OCI-LY7 (cell line): ENCODE data around the gene PPP1R9A. TPM values are rescaled to one million over a fixed set of nuclear protein-coding genes. Genes with fewer than 3 reads are reported as not detected.

Experiments
- BruUV-seq: library from RNA; stranded (reverse); fragments of 400-500 nt; replicated peaks from 2 replicates; lab custom pipeline; 2021; lab: Mats Ljungman, UMichigan
- CTCF ChIA-PET: fragments of 300-600 bp; sonication (Branson Sonifier 250); formaldehyde crosslinking; loops from one replicate; lab custom pipeline; 2022; ENCODE audit warnings: antibody characterized with exemption; ENCODE audit not compliant: unreplicated experiment; lab: Charles Lee
- POLR2A ChIA-PET: fragments of 300-600 bp; sonication (Branson Sonifier 250); formaldehyde crosslinking; loops from one replicate; lab custom pipeline; 2022; ENCODE audit warnings: antibody characterized with exemption; lab: Charles Lee
- DNase-seq: peaks from one replicate; pipeline ENCODE4 v3.0.0-alpha.2; 2015; ENCODE audit warnings: low spot score
- H2AFZ ChIP-seq: fragments of 200-600 bp; sonication (generic), shearing (Covaris generic); 2 replicates; pipeline ENCODE4 v1.6.1; 2014; ENCODE audit warnings: mild to moderate bottlenecking, antibody characterized with exemption, low read length, moderate library complexity
- H3K27ac ChIP-seq: fragments of 200-600 bp; sonication (generic); 2 replicates; pipeline ENCODE4 v1.5.1; 2014; ENCODE audit warnings: mixed run types, low read depth, mild to moderate bottlenecking, moderate library complexity, low read length, inconsistent platforms; ENCODE audit not compliant: poor library complexity, severe bottlenecking
- H3K36me3 ChIP-seq: fragments of 200-600 bp; sonication (generic); 2 replicates; pipeline ENCODE4 v1.6.1; 2014; ENCODE audit warnings: mild to moderate bottlenecking, antibody characterized with exemption, low read length, moderate library complexity, mixed read lengths; ENCODE audit not compliant: insufficient read depth
- H3K4me1 ChIP-seq: fragments of 200-600 bp; sonication (generic); 2 replicates; pipeline ENCODE4 v1.5.1; 2014; ENCODE audit warnings: mild to moderate bottlenecking, low read length; ENCODE audit not compliant: insufficient read depth, poor library complexity, severe bottlenecking
- H3K4me2 ChIP-seq: fragments of 200-600 bp; sonication (generic); 2 replicates; pipeline ENCODE4 v1.6.1; 2014; ENCODE audit warnings: mild to moderate bottlenecking, low read length
- H3K4me3 ChIP-seq: fragments of 200-600 bp; sonication (generic); 2 replicates; pipeline ENCODE4 v1.5.1; 2014; ENCODE audit warnings: mild to moderate bottlenecking, low read depth, low read length; ENCODE audit not compliant: poor library complexity, severe bottlenecking
- H3K79me2 ChIP-seq: fragments of 200-600 bp; sonication (generic); 2 replicates; pipeline ENCODE4 v1.6.1; 2016; ENCODE audit warnings: low read depth, mild to moderate bottlenecking, low read length, moderate library complexity, mixed read lengths; ENCODE audit not compliant: insufficient read depth
- H3K9me2 ChIP-seq: fragments of 200-600 bp; sonication (generic); 2 replicates; pipeline ENCODE4 v1.6.1; 2016; ENCODE audit warnings: mild to moderate bottlenecking, low read length, mixed read lengths; ENCODE audit not compliant: insufficient read depth
- H3K9me3 ChIP-seq: fragments of 200-600 bp; sonication (generic); 2 replicates; pipeline ENCODE4 v1.6.1; 2014; ENCODE audit warnings: mild to moderate bottlenecking, mixed run types, low read length, mixed read lengths
- H4K20me1 ChIP-seq: fragments of 200-600 bp; sonication (generic); 2 replicates; pipeline ENCODE4 v1.6.1; 2014; ENCODE audit warnings: mild to moderate bottlenecking, antibody characterized with exemption, low read length, moderate library complexity, mixed read lengths; ENCODE audit not compliant: insufficient read depth
- CTCF ChIP-seq: fragments of 200-600 bp; sonication (generic); conservative IDR thresholded peaks from 2 replicates; pipeline ENCODE4 v1.5.1; 2014; ENCODE audit warnings: mild to moderate bottlenecking, antibody characterized with exemption, low read length, moderate library complexity, mixed read lengths
- EZH2phosphoT487 ChIP-seq: fragments of 200-600 bp; sonication (generic); IDR thresholded peaks from 2 replicates; pipeline ENCODE4 v1.6.1; 2018; ENCODE audit warnings: low read depth, borderline replicate concordance, mild to moderate bottlenecking, mixed run types, antibody characterized with exemption, low read length, moderate library complexity, mixed read lengths
- intact Hi-C: fragments of 100-400 bp; cut with micrococcal nuclease; formaldehyde crosslinking; loops from one replicate; pipeline ENCODE4 v1.10.0; 2022; ENCODE audit not compliant: unreplicated experiment
- total RNA-seq, 2 experiments: library from RNA; depleted of rRNA in 1 of 2; stranded (reverse); fragments of >200 nt in 1 of 2; shearing (Covaris generic) in 1 of 2; gene quantifications; 2 replicates each; pipeline ENCODE4 v1.2.3, GENCODE V29; 2014 to 2022

PPP1R9A gene
- total RNA-seq, 2 experiments from 2014 or later, result not detected

- no peak for DNase-seq
- H3K9me3 ChIP-seq, result no peaks in the 10 kb centered on the region
- H3K79me2 ChIP-seq, result no peaks in the 10 kb centered on the region
- POLR2A ChIA-PET, result no interaction called here
- H3K4me3 ChIP-seq, result no peak overlapping the region
- no peaks in the 10 kb centered on the region for H4K20me1 ChIP-seq
- no peak for TF ChIP-seq CTCF
- TF ChIP-seq EZH2phosphoT487, result no peak
- H3K4me1 ChIP-seq, result no peaks in the 10 kb centered on the region
- H3K36me3 ChIP-seq, result no peaks in the 10 kb centered on the region
- intact Hi-C loops, result no loop called here
- no peak overlapping the region for H3K27ac ChIP-seq
- CTCF ChIA-PET, result no interaction called here
- no peaks in the 10 kb centered on the region for H3K9me2 ChIP-seq
- H2AFZ ChIP-seq, result no peak overlapping the region
- BruUV-seq, result no TSS peak
- no peak overlapping the region for H3K4me2 ChIP-seq
Measured at GRCh38 chr7:95101422-95101821, 194.0 kb downstream of the PPP1R9A start.

- Histone ChIP-seq H3K79me2 (no peaks in the 10 kb centered on the region), H3K4me2 (no peak overlapping the region), H3K27ac (no peak overlapping the region), H4K20me1 (no peaks in the 10 kb centered on the region), H3K4me3 (no peak overlapping the region), H3K9me2 (no peaks in the 10 kb centered on the region), H3K36me3 (no peaks in the 10 kb centered on the region), H3K4me1 (no peaks in the 10 kb centered on the region), H3K9me3 (no peaks in the 10 kb centered on the region), H2AFZ (no peak overlapping the region)
- ChIA-PET CTCF (no interaction called here), POLR2A (no interaction called here)
- DNase-seq, result no peak
- BruUV-seq, result no TSS peak
- TF ChIP-seq CTCF, result no peak
- no peak for TF ChIP-seq EZH2phosphoT487
- intact Hi-C loops, result no loop called here
Measured at GRCh38 chr7:95102662-95103061, 195.3 kb downstream of the PPP1R9A start.

GRCh38 chr7:95104739-95105138 lies 197.3 kb downstream of the PPP1R9A start:
- TF ChIP-seq EZH2phosphoT487, result no peak
- TF ChIP-seq CTCF, result no peak
- H3K36me3 ChIP-seq, result no peaks in the 10 kb centered on the region
- BruUV-seq, result no TSS peak
- ChIA-PET CTCF (no interaction called here), POLR2A (no interaction called here)
- no peak overlapping the region for H3K4me3 ChIP-seq
- intact Hi-C loops, result no loop called here
- no peak for DNase-seq
- no peaks in the 10 kb centered on the region for H3K79me2 ChIP-seq
- H3K4me1 ChIP-seq, result no peaks in the 10 kb centered on the region
- no peak overlapping the region for H3K27ac ChIP-seq
- no peak overlapping the region for H3K4me2 ChIP-seq
- no peaks in the 10 kb centered on the region for H3K9me2 ChIP-seq
- no peak overlapping the region for H2AFZ ChIP-seq
- no peaks in the 10 kb centered on the region for H4K20me1 ChIP-seq
- H3K9me3 ChIP-seq, result no peaks in the 10 kb centered on the region
